GM06990 (cell line): Measurements from ENCODE around the gene MAML2.
A peak's percentile ranks its signal among the peaks of the same experiment; 100 is the strongest.

Experiments
- DNase-seq: peaks from one replicate; pipeline ENCODE4 v3.0.0-alpha.2; 2011; ENCODE audit not compliant: insufficient read length; ENCODE audit errors: extremely low read depth
- H3K27me3 ChIP-seq: replicated peaks from 2 replicates; pipeline ENCODE4 v1.6.0; 2011; ENCODE audit warnings: low read length; ENCODE audit not compliant: control insufficient read depth, insufficient read depth
- H3K36me3 ChIP-seq: 2 replicates; pipeline ENCODE4 v1.5.1; 2011; ENCODE audit warnings: low read length; ENCODE audit not compliant: control insufficient read depth, insufficient read depth
- H3K4me3 ChIP-seq: replicated peaks from 2 replicates; pipeline ENCODE4 v1.5.1; 2011; ENCODE audit warnings: low read depth, mild to moderate bottlenecking, control low read depth, low read length
- TF ChIP-seq, protein P1 (sequence below): IDR thresholded peaks from 2 replicates; pipeline ENCODE4 v1.5.1; 2011; ENCODE audit warnings: low read length, control low read depth, mild to moderate bottlenecking, inconsistent platforms; ENCODE audit not compliant: insufficient read depth, poor library complexity, severe bottlenecking

The MAML2 gene

DNA sequence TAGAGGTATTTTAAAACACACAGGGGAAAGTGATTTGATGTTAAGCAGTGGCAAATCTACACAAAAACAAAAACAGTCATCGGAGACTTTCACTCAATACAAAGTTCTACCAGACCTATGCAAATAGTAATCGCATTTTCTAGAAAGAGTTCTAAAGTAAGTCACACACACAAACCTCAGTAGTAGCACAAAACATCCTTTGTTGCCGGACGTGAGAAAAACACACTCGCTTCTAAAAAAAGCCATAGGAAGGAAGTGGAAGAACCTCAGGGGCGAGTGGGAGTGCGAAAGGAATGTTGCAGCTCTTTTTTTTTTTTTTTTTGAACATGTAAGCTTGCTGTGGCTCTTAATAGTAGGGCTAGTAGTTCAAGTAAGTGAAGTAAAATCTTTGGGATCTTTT lies 88.9 kb downstream of the MAML2 start:
- H3K27me3 ChIP-seq, result no peaks in the 10 kb centered on the region
- DNase-seq, result no peak
- TF ChIP-seq, protein P1, sequence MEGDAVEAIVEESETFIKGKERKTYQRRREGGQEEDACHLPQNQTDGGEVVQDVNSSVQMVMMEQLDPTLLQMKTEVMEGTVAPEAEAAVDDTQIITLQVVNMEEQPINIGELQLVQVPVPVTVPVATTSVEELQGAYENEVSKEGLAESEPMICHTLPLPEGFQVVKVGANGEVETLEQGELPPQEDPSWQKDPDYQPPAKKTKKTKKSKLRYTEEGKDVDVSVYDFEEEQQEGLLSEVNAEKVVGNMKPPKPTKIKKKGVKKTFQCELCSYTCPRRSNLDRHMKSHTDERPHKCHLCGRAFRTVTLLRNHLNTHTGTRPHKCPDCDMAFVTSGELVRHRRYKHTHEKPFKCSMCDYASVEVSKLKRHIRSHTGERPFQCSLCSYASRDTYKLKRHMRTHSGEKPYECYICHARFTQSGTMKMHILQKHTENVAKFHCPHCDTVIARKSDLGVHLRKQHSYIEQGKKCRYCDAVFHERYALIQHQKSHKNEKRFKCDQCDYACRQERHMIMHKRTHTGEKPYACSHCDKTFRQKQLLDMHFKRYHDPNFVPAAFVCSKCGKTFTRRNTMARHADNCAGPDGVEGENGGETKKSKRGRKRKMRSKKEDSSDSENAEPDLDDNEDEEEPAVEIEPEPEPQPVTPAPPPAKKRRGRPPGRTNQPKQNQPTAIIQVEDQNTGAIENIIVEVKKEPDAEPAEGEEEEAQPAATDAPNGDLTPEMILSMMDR, result no peak
- H3K36me3 ChIP-seq, result no peaks in the 10 kb centered on the region
- H3K4me3 ChIP-seq, result peak overlapping the region; percentile 26; the same call in 1 of the 2 replicates

GRCh38 chr11:96246718-96247552 lies 96.1 kb downstream of the MAML2 start:
- Histone ChIP-seq H3K36me3 (no peaks in the 10 kb centered on the region), H3K4me3 (no peak overlapping the region), H3K27me3 (no peaks in the 10 kb centered on the region)
- TF ChIP-seq, protein P1, result no peak
- no peak for DNase-seq

- Histone ChIP-seq H3K36me3 (no peaks in the 10 kb centered on the region), H3K27me3 (no peaks in the 10 kb centered on the region), H3K4me3 (peak overlapping the region; percentile 52)
- peak; percentile 86 for DNase-seq
- TF ChIP-seq, protein P1, result no peak
Measured at GRCh38 chr11:96242971-96243647, 99.9 kb downstream of the MAML2 start.

GRCh38 chr11:96242191-96242847 lies 100.7 kb downstream of the MAML2 start:
- no peak for DNase-seq
- peak overlapping the region; percentile 52 for H3K4me3 ChIP-seq
- H3K36me3 ChIP-seq, result no peaks in the 10 kb centered on the region
- H3K27me3 ChIP-seq, result no peaks in the 10 kb centered on the region
- TF ChIP-seq, protein P1, result no peak

DNA sequence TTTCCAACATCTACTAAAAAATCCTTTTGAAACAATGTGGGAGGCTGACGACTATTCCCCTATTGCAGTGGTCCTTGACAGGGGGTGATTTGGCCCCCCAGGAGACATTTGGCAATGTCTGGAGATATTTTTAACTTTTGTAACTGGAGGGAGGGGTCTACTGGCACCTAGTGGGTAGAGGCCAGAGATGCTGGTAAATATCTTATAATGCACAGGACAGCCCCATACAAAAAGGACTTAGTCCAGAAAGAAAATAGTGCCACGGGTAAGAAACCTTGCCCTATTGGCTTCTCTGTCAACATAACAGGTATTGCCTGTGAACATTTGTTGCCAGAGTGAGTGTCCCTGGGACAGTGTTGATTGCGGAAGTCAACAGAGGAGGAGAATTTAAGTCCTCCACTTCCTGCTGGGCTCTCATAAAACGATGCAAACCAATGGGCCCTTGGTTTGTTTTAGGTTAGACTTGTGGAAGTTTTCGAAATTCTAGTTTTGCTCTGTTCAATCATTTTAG lies 101.6 kb downstream of the MAML2 start:
- TF ChIP-seq, protein P1, result peak; percentile 23
- DNase-seq, result no peak
- no peaks in the 10 kb centered on the region for H3K27me3 ChIP-seq
- no peak overlapping the region for H3K4me3 ChIP-seq
- no peaks in the 10 kb centered on the region for H3K36me3 ChIP-seq
